DND-41 (cell line): Measurements from ENCODE around the gene ADRB1.

Source experiments
- CTCF ChIP-seq: IDR thresholded peaks from 2 replicates; pipeline ENCODE4 v1.5.1; 2012; ENCODE audit warnings: borderline replicate concordance, low read length, moderate library complexity, mild to moderate bottlenecking; ENCODE audit not compliant: poor library complexity, severe bottlenecking; ENCODE audit errors: extremely low read depth
- EZH2 ChIP-seq: IDR thresholded peaks from 3 replicates; pipeline ENCODE4 v1.6.1; 2012; ENCODE audit warnings: borderline replicate concordance, low read depth, mild to moderate bottlenecking, moderate library complexity, low read length, inconsistent platforms; ENCODE audit not compliant: severe bottlenecking

- TF ChIP-seq CTCF (no peak), EZH2 (no peak)
Measured at GRCh38 chr10:114059561-114059960, 15.9 kb downstream of the ADRB1 start.
